HG02870 (cell line): ENCODE data around the gene SFRP4.
A peak's percentile ranks its signal among the peaks of the same experiment; 100 is the strongest.
"Not testable (repeated sequence)": the region's sequence is repeated elsewhere in the genome, so short reads cannot be mapped to it uniquely, and the experiment has no call there.

Experiments
- ATAC-seq: cut with Tn5 transposase; IDR thresholded peaks from one replicate; pipeline ENCODE4 v1.9.1; 2021; ENCODE audit warnings: mild to moderate bottlenecking, moderate library complexity; ENCODE audit not compliant: unreplicated experiment

The SFRP4 gene

GRCh38 chr7:37916673-37917660, at the start of gene SFRP4:
Gene SFRP4, minus strand, starts transcription at chr7:37916817. Its CDS starts 280 bp downstream, at chr7:37916537.
- peak; percentile 46 for ATAC-seq

GRCh38 chr7:37964196-37964595, 47.6 kb upstream of the SFRP4 start:
- no peak for ATAC-seq

GRCh38 chr7:37961251-37961650, 44.6 kb upstream of the SFRP4 start:
- ATAC-seq, result no peak

GRCh38 chr7:37960483-37960882, 43.9 kb upstream of the SFRP4 start:
- no peak for ATAC-seq

GRCh38 chr7:37957221-37957970, 40.8 kb upstream of the SFRP4 start:
- no peak for ATAC-seq

- ATAC-seq, result no peak
These were observed 40.2 kb upstream of the SFRP4 start for GRCh38 chr7:37956791-37957190.

- not testable (repeated sequence) for ATAC-seq
These were observed 37.6 kb upstream of the SFRP4 start for GRCh38 chr7:37954217-37954616.

GRCh38 chr7:37952240-37952639, 35.6 kb upstream of the SFRP4 start:
- no peak for ATAC-seq

GRCh38 chr7:37947941-37948210, 31.3 kb upstream of the SFRP4 start:
- ATAC-seq, result no peak

- ATAC-seq, result no peak
These were observed 30.7 kb upstream of the SFRP4 start for GRCh38 chr7:37947138-37947940.

GRCh38 chr7:37945336-37945735, 28.7 kb upstream of the SFRP4 start:
- ATAC-seq, result no peak

- no peak for ATAC-seq
These were observed 28.1 kb upstream of the SFRP4 start for GRCh38 chr7:37944737-37945054.

- no peak for ATAC-seq
These were observed 27.5 kb upstream of the SFRP4 start for GRCh38 chr7:37943905-37944736.

GRCh38 chr7:37942934-37943610, 26.5 kb upstream of the SFRP4 start:
- no peak for ATAC-seq

GRCh38 chr7:37933018-37933566, 16.5 kb upstream of the SFRP4 start:
- ATAC-seq, result no peak

- no peak for ATAC-seq
These were observed 15.9 kb upstream of the SFRP4 start for GRCh38 chr7:37932543-37932942.

GRCh38 chr7:37930226-37930948, 13.8 kb upstream of the SFRP4 start:
- no peak for ATAC-seq

GRCh38 chr7:37928878-37929277, 12.3 kb upstream of the SFRP4 start:
- no peak for ATAC-seq
